ENCODE measurements around the gene RGS17. TPM values are rescaled to one million over a fixed set of nuclear protein-coding genes. Genes with fewer than 3 reads are reported as not detected.

Gene RGS17
- total and polyA plus RNA-seq, 2 of the 13 experiments (the other 11 are each of a cell fraction or from before 2014, with no cell fraction given) = 0.04 TPM; not detected in 1

DNA sequence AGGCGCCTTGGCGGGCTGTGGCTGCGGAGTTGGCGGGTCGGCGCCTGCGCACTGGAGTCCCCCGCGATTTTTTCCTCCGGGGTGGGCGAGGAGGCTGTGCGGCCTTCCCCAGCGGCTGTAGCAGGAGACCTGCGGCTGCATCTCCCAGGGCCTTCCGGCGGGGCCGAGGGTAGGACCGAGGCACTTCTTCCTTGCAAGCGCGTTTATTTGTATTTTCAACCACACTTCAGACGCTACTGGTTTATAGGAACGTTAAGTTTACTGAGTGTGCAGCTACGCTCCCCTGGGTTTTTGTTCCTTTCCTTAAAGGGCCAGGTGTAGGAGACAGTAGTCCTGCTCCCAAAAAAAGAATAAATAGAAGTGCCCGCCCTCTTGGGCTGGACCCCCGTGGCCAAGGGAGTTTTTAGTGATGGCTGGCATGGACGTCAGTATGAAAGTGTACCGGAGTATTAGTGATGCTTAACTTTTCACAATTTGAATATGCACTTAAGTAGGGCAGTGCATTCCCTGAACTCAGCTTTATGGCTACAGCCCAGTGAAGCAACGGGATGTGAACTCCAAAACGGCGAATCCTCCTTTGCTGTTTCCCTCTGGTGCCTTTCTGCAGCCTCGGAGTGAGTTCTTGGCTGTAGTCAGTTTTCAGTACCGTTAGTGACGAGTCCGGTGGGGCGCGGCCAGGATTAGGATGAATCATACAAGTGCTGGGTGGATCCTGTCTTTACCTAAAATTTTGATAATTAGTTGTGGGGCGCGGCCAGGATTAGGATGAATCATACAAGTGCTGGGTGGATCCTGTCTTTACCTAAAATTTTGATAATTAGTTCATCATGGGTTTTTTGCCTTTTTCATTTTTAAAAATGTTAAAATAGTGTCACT is 147.2 kb downstream of the RGS17 start (continued):
- TF ChIP-seq, protein P1, sequence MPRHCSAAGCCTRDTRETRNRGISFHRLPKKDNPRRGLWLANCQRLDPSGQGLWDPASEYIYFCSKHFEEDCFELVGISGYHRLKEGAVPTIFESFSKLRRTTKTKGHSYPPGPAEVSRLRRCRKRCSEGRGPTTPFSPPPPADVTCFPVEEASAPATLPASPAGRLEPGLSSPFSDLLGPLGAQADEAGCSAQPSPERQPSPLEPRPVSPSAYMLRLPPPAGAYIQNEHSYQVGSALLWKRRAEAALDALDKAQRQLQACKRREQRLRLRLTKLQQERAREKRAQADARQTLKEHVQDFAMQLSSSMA (CRISPR knock-in tag; IDR thresholded peaks at IDR 0.05) = no peak
- TF ChIP-seq, protein P2, sequence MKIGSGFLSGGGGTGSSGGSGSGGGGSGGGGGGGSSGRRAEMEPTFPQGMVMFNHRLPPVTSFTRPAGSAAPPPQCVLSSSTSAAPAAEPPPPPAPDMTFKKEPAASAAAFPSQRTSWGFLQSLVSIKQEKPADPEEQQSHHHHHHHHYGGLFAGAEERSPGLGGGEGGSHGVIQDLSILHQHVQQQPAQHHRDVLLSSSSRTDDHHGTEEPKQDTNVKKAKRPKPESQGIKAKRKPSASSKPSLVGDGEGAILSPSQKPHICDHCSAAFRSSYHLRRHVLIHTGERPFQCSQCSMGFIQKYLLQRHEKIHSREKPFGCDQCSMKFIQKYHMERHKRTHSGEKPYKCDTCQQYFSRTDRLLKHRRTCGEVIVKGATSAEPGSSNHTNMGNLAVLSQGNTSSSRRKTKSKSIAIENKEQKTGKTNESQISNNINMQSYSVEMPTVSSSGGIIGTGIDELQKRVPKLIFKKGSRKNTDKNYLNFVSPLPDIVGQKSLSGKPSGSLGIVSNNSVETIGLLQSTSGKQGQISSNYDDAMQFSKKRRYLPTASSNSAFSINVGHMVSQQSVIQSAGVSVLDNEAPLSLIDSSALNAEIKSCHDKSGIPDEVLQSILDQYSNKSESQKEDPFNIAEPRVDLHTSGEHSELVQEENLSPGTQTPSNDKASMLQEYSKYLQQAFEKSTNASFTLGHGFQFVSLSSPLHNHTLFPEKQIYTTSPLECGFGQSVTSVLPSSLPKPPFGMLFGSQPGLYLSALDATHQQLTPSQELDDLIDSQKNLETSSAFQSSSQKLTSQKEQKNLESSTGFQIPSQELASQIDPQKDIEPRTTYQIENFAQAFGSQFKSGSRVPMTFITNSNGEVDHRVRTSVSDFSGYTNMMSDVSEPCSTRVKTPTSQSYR (CRISPR knock-in tag; IDR thresholded peaks at IDR 0.05; ENCODE audit: borderline replicate concordance) = no peak
- TF ChIP-seq ZFP37 (CRISPR knock-in tag; IDR thresholded peaks at IDR 0.05; ENCODE audit: borderline replicate concordance) (no peak), SOX6 (IDR thresholded peaks at IDR 0.05) (no peak), SOX6 (CRISPR knock-in tag; IDR thresholded peaks at IDR 0.05) (peak; percentile 64), RARG (CRISPR knock-in tag; IDR thresholded peaks at IDR 0.05; ENCODE audit: low read depth) (no peak; the same call in 1 of the 2 replicates), ZNF816 (CRISPR knock-in tag; IDR thresholded peaks at IDR 0.05; ENCODE audit: borderline replicate concordance) (peak; percentile 12; the same call in 1 of the 2 replicates), ZNF17 (CRISPR knock-in tag; IDR thresholded peaks at IDR 0.05) (0 out of 2 replicates have a peak, but pooled peaks have one; percentile 75), ZNF12 (CRISPR knock-in tag; IDR thresholded peaks at IDR 0.05) (no peak), TGIF2 (CRISPR knock-in tag; IDR thresholded peaks at IDR 0.05) (0 out of 2 replicates have a peak, but pooled peaks have one; percentile 2), MED13 (CRISPR knock-in tag; IDR thresholded peaks at IDR 0.05) (0 out of 2 replicates have a peak, but pooled peaks have one; percentile 52), MIER2 (CRISPR knock-in tag; IDR thresholded peaks at IDR 0.05) (no peak)
- TF ChIP-seq, protein P3, sequence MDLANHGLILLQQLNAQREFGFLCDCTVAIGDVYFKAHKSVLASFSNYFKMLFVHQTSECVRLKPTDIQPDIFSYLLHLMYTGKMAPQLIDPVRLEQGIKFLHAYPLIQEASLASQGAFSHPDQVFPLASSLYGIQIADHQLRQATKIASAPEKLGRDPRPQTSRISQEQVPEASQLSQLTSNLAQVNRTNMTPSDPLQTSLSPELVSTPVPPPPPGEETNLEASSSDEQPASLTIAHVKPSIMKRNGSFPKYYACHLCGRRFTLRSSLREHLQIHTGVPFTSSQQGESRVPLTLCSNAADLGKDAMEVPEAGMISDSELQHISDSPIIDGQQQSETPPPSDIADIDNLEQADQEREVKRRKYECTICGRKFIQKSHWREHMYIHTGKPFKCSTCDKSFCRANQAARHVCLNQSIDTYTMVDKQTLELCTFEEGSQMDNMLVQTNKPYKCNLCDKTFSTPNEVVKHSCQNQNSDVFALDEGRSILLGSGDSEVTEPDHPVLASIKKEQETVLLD (CRISPR knock-in tag; IDR thresholded peaks at IDR 0.05; ENCODE audit: low read depth) = no peak
- TF ChIP-seq, protein P4, sequence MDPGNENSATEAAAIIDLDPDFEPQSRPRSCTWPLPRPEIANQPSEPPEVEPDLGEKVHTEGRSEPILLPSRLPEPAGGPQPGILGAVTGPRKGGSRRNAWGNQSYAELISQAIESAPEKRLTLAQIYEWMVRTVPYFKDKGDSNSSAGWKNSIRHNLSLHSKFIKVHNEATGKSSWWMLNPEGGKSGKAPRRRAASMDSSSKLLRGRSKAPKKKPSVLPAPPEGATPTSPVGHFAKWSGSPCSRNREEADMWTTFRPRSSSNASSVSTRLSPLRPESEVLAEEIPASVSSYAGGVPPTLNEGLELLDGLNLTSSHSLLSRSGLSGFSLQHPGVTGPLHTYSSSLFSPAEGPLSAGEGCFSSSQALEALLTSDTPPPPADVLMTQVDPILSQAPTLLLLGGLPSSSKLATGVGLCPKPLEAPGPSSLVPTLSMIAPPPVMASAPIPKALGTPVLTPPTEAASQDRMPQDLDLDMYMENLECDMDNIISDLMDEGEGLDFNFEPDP (CRISPR knock-in tag; conservative IDR thresholded peaks at IDR 0.05) = 0 out of 2 replicates have a peak, but pooled peaks have one; percentile 57
- TF ChIP-seq, protein P5, sequence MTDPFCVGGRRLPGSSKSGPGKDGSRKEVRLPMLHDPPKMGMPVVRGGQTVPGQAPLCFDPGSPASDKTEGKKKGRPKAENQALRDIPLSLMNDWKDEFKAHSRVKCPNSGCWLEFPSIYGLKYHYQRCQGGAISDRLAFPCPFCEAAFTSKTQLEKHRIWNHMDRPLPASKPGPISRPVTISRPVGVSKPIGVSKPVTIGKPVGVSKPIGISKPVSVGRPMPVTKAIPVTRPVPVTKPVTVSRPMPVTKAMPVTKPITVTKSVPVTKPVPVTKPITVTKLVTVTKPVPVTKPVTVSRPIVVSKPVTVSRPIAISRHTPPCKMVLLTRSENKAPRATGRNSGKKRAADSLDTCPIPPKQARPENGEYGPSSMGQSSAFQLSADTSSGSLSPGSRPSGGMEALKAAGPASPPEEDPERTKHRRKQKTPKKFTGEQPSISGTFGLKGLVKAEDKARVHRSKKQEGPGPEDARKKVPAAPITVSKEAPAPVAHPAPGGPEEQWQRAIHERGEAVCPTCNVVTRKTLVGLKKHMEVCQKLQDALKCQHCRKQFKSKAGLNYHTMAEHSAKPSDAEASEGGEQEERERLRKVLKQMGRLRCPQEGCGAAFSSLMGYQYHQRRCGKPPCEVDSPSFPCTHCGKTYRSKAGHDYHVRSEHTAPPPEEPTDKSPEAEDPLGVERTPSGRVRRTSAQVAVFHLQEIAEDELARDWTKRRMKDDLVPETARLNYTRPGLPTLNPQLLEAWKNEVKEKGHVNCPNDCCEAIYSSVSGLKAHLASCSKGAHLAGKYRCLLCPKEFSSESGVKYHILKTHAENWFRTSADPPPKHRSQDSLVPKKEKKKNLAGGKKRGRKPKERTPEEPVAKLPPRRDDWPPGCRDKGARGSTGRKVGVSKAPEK (CRISPR knock-in tag; IDR thresholded peaks at IDR 0.05; ENCODE audit: borderline replicate concordance) = no peak
